GM12872 (cell line): ENCODE measurements around the gene TNFRSF8.

Experiments used
- CTCF ChIP-seq: IDR thresholded peaks from 3 replicates; pipeline ENCODE4 v1.5.1; 2011; ENCODE audit warnings: low read depth, mild to moderate bottlenecking, low read length, moderate library complexity; ENCODE audit not compliant: insufficient read depth

Gene TNFRSF8

GRCh38 chr1:12141163-12141850 is 78.2 kb downstream of the TNFRSF8 start:
- TF ChIP-seq CTCF = no peak

GRCh38 chr1:12142141-12142823 is 79.2 kb downstream of the TNFRSF8 start:
- no peak for TF ChIP-seq CTCF

- no peak for TF ChIP-seq CTCF
Measured at GRCh38 chr1:12142891-12143630, 80.0 kb downstream of the TNFRSF8 start.

GRCh38 chr1:12143631-12144155 is 80.6 kb downstream of the TNFRSF8 start:
- no peak for TF ChIP-seq CTCF

- no peak for TF ChIP-seq CTCF
Measured at GRCh38 chr1:12144236-12144635, 81.1 kb downstream of the TNFRSF8 start.

- no peak for TF ChIP-seq CTCF
Measured at GRCh38 chr1:12144969-12145368, 81.9 kb downstream of the TNFRSF8 start.
